Activated CD8-positive, alpha-beta T cell treated with anti-CD3 and anti-CD28 coated beads for 36 hours (primary cell): ENCODE results near the gene EEPD1. TPM values are rescaled to one million over a fixed set of nuclear protein-coding genes. Genes with fewer than 3 reads are reported as not detected.
"Not testable (repeated sequence)": the region's sequence is repeated elsewhere in the genome, so short reads cannot be mapped to it uniquely, and the experiment has no call there.

Source experiments
- ATAC-seq: fragments of 200-7000 bp; cut with Tn5 transposase; one replicate; pipeline ENCODE4 v1.10.0; 2021; ENCODE audit warnings: mild to moderate bottlenecking, moderate library complexity
- CTCF ChIA-PET: fragments of 350-600 bp; sonication (Branson Sonifier 250); formaldehyde crosslinking; loops from one replicate; lab custom pipeline; 2021; ENCODE audit warnings: antibody characterized with exemption; lab: Charles Lee
- POLR2A ChIA-PET: fragments of 350-600 bp; sonication (Branson Sonifier 250); formaldehyde crosslinking; loops from one replicate; lab custom pipeline; 2021; ENCODE audit warnings: antibody characterized with exemption; lab: Charles Lee
- DNase-seq: peaks from one replicate; pipeline ENCODE4 v3.0.0-alpha.2; 2020
- H3K27ac Mint-ChIP-seq: one replicate; pipeline ENCODE4 v1.8.0; 2021; ENCODE audit warnings: mild to moderate bottlenecking, mixed read lengths
- H3K27me3 Mint-ChIP-seq: one replicate; pipeline ENCODE4 v1.8.0; 2021; ENCODE audit warnings: mixed read lengths
- H3K36me3 Mint-ChIP-seq: one replicate; pipeline ENCODE4 v1.8.0; 2021; ENCODE audit warnings: low read depth, mixed read lengths
- H3K4me1 Mint-ChIP-seq: one replicate; pipeline ENCODE4 v1.8.0; 2021; ENCODE audit warnings: low read depth, mixed read lengths
- H3K4me3 Mint-ChIP-seq: one replicate; pipeline ENCODE4 v1.8.0; 2021; ENCODE audit warnings: mild to moderate bottlenecking, moderate library complexity, mixed read lengths
- H3K9me3 Mint-ChIP-seq: one replicate; pipeline ENCODE4 v1.8.0; 2021; ENCODE audit warnings: mixed read lengths
- CTCF ChIP-seq: fragments of 200-600 bp; IDR thresholded peaks from one replicate; pipeline ENCODE4 v1.8.0; 2022; ENCODE audit warnings: antibody characterized with exemption, mild to moderate bottlenecking
- intact Hi-C: fragments of 100-400 bp; cut with micrococcal nuclease; formaldehyde crosslinking; loops from one replicate; pipeline ENCODE4 v1.10.0; 2022
- total RNA-seq, 2 experiments: library from RNA; stranded (reverse); gene quantifications; one replicate each; pipeline ENCODE4 v1.2.3, GENCODE V29; 2021

EEPD1 gene
- total RNA-seq, 2 experiments from 2014 or later: 0.76 to 0.90 TPM

- POLR2A ChIA-PET: no interaction called here
- CTCF ChIA-PET: no interaction called here
- DNase-seq: no peak
These were observed 11.2 kb upstream of the EEPD1 start for GRCh38 chr7:36141850-36142249.

GRCh38 chr7:36144189-36144588 lies 8.9 kb upstream of the EEPD1 start:
- no peak overlapping the region for H3K4me3 Mint-ChIP-seq
- no peak overlapping the region for H3K27ac Mint-ChIP-seq
- peaks cover 1% of the 10 kb centered on the region for H3K9me3 Mint-ChIP-seq
- no peaks in the 10 kb centered on the region for H3K4me1 Mint-ChIP-seq
- ChIA-PET POLR2A (no interaction called here), CTCF (interaction anchor here (1.5 kb wide), 1 partner anchor 15 kb away, joined by 3 read pairs; no protein-coding TSS in a partner anchor)
- ATAC-seq (no peak), DNase-seq (no peak)
- no peaks in the 10 kb centered on the region for H3K36me3 Mint-ChIP-seq
- intact Hi-C loops: no loop called here
- TF ChIP-seq CTCF: no peak
- no peaks in the 10 kb centered on the region for H3K27me3 Mint-ChIP-seq

More at GRCh38 chr7:36141850-36142249, 11.2 kb upstream of the EEPD1 start:
- H3K4me1 Mint-ChIP-seq: no peaks in the 10 kb centered on the region
- no peak overlapping the region for H3K4me3 Mint-ChIP-seq
- no peak for TF ChIP-seq CTCF
- H3K36me3 Mint-ChIP-seq: no peaks in the 10 kb centered on the region
- H3K27ac Mint-ChIP-seq: no peak overlapping the region
- ATAC-seq: no peak
- no peaks in the 10 kb centered on the region for H3K27me3 Mint-ChIP-seq
- H3K9me3 Mint-ChIP-seq: peaks cover 1% of the 10 kb centered on the region
- intact Hi-C loops: no loop called here

DNA sequence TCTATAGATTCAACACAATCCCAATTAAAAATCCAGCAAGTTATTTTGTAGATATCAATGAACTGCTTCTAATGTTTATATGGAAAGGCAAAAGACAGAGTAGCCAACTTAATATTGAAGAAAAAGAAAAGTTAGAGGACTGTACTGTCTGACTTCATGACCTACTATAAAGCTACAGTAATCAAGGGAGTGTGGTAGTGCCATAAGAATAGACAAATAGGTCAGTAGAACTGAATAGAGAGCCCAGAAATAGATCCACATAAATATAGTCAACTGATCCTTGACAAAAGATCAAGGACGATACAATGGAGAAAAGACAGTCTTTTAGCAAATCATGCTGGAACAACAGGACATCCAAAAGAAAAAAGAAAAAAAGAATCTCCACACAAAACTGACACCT lies 7.4 kb upstream of the EEPD1 start:
- TF ChIP-seq CTCF: no peak
- Mint-ChIP-seq H3K27me3 (no peaks in the 10 kb centered on the region), H3K4me1 (no peaks in the 10 kb centered on the region), H3K9me3 (no peaks in the 10 kb centered on the region), H3K4me3 (no peak overlapping the region), H3K36me3 (no peaks in the 10 kb centered on the region), H3K27ac (no peak overlapping the region)
- DNase-seq: no peak
- ChIA-PET CTCF (no interaction called here), POLR2A (no interaction called here)
- intact Hi-C loops: no loop called here
- ATAC-seq: no peak

DNA sequence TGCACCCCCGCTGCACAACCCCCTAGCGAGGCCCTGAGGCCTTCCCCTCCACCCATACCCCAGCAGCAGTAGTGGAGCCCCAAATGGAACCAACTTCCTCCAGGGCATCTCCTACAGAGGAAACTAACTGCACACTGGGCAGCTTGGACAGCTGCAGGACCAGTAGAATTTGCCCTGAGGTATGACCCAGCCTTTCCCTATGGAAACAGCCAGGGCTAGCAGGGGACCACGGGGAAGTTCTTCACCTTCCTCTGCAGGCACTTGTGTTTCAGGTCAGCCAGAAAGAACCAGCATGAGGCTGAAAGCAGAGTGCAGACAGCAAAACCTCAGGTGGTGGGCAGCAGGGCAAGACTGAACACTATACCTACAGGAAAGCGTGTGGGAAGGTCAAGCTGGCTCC lies 5.7 kb upstream of the EEPD1 start:
- DNase-seq (no peak), ATAC-seq (no peak)
- no peaks in the 10 kb centered on the region for H3K27me3 Mint-ChIP-seq
- POLR2A ChIA-PET: no interaction called here
- H3K36me3 Mint-ChIP-seq: no peaks in the 10 kb centered on the region
- no peak overlapping the region for H3K4me3 Mint-ChIP-seq
- no peak overlapping the region for H3K27ac Mint-ChIP-seq
- H3K4me1 Mint-ChIP-seq: peaks cover 3% of the 10 kb centered on the region
- CTCF ChIA-PET: no interaction called here
- no peak for TF ChIP-seq CTCF
- no peaks in the 10 kb centered on the region for H3K9me3 Mint-ChIP-seq
- intact Hi-C loops: no loop called here

DNA sequence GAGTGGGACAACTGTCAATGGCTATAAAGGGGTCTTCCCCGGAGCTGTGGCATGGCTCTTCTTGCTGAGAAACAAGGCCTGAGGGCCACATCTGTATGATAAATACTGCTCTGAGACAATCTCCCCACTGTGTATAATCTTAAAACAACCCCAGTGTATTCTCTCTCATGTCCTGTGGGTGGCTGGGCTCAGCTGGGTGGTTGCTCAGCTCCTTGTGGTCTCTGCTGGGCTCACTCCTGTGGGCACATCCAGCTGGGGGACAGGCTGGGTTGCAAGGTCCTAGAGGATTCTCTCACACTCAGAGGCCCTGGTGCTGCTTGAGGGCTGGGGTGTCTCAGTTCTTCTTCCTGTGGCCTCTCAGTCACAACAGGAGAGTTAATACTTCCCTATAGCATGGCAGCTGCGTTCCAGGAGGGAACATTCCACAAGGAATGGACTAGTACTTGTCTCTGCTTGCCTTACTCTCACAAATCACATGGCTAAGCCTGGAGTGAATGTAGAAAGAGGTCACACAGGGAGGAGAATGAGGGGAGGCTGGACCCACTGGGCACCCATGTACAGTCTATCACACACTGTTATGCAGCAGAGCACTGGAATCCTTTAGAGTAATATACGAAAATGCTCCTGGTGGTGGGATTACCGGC lies 4.5 kb upstream of the EEPD1 start:
- CTCF ChIA-PET: no interaction called here

GRCh38 chr7:36149240-36149639 lies 3.8 kb upstream of the EEPD1 start:
- H3K27me3 Mint-ChIP-seq, intact Hi-C loops, ATAC-seq, H3K4me3 Mint-ChIP-seq, POLR2A ChIA-PET, CTCF ChIA-PET, H3K27ac Mint-ChIP-seq, H3K4me1 Mint-ChIP-seq, DNase-seq, H3K9me3 Mint-ChIP-seq, H3K36me3 Mint-ChIP-seq: not testable (repeated sequence)

More for the DNA sequence above, 4.5 kb upstream of the EEPD1 start:
- no peak for TF ChIP-seq CTCF
- ATAC-seq (no peak), DNase-seq (no peak)
- POLR2A ChIA-PET: no interaction called here
- intact Hi-C loops: no loop called here
- H3K27me3 Mint-ChIP-seq: no peaks in the 10 kb centered on the region
- no peaks in the 10 kb centered on the region for H3K36me3 Mint-ChIP-seq
- H3K4me3 Mint-ChIP-seq: no peak overlapping the region
- peaks cover 4% of the 10 kb centered on the region for H3K4me1 Mint-ChIP-seq
- H3K27ac Mint-ChIP-seq: no peak overlapping the region
- no peaks in the 10 kb centered on the region for H3K9me3 Mint-ChIP-seq
